Measurements from ENCODE around the gene LRRC75A. TPM values are rescaled to one million over a fixed set of nuclear protein-coding genes. Genes with fewer than 3 reads are reported as not detected.

Gene LRRC75A
- polyA plus RNA-seq, 1 experiment, result 1.3 TPM

GRCh38 chr17:16423226-16423872, 68.6 kb downstream of the LRRC75A start:
- DNase-seq (ENCODE audit: low read depth), result no peak
- ChIA-PET CTCF (no interaction called here), POLR2A (no interaction called here)

DNA sequence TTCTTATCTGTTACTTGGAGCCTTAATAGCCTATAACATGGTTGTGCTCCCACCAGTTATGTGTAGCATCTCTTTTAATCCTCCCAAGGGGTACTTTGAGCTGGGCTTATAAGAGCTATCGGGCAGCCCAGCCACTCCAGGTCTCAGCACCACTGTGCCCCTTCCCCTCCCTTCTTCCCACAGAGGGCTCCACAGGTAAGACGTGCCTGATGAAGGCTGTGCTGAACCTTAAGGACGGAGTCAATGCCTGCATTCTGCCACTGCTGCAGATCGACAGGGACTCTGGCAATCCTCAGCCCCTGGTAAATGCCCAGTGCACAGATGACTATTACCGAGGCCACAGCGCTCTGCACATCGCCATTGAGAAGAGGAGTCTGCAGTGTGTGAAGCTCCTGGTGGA, 69.6 kb downstream of the LRRC75A start:
- CTCF ChIA-PET, result no interaction called here
- POLR2A ChIA-PET, result no interaction called here
- H3K4me3 ChIP-seq (ENCODE audit: low read depth, low read length), result no peak overlapping the region
- H3K27me3 ChIP-seq (ENCODE audit: control insufficient read depth, insufficient read depth, low read length), result no peaks in the 10 kb centered on the region
- no peak for TF ChIP-seq CTCF (IDR thresholded peaks at IDR 0.05; ENCODE audit: insufficient read depth, low read depth, low read length)
- no peak for DNase-seq (ENCODE audit: low read depth)
- H3K36me3 ChIP-seq (ENCODE audit: control insufficient read depth, insufficient read depth, low read length), result no peaks in the 10 kb centered on the region

More at GRCh38 chr17:16423226-16423872, 68.6 kb downstream of the LRRC75A start:
- Histone ChIP-seq H3K36me3 (ENCODE audit: control insufficient read depth, insufficient read depth, low read length) (no peaks in the 10 kb centered on the region), H3K4me3 (ENCODE audit: low read depth, low read length) (no peak overlapping the region), H3K27me3 (ENCODE audit: control insufficient read depth, insufficient read depth, low read length) (no peaks in the 10 kb centered on the region)
- no peak for TF ChIP-seq CTCF (IDR thresholded peaks at IDR 0.05; ENCODE audit: insufficient read depth, low read depth, low read length)

GRCh38 chr17:16419929-16420271, 72.1 kb downstream of the LRRC75A start:
- Histone ChIP-seq H3K36me3 (ENCODE audit: control insufficient read depth, insufficient read depth, low read length) (no peaks in the 10 kb centered on the region), H3K27me3 (ENCODE audit: control insufficient read depth, insufficient read depth, low read length) (no peaks in the 10 kb centered on the region), H3K4me3 (ENCODE audit: low read depth, low read length) (no peak overlapping the region)
- no peak for TF ChIP-seq CTCF (IDR thresholded peaks at IDR 0.05; ENCODE audit: insufficient read depth, low read depth, low read length)
- DNase-seq (ENCODE audit: low read depth), result no peak
- ChIA-PET POLR2A (interaction anchor here (2.0 kb wide), 1 partner anchor 19 kb away, joined by 7 read pairs; no protein-coding TSS in a partner anchor), CTCF (interaction anchor here (0.5 to 4.4 kb wide), 6 partner anchors 8 to 459 kb away, joined by 3 to 17 read pairs (median 4); partner anchors contain the start of gene UBB)

DNA sequence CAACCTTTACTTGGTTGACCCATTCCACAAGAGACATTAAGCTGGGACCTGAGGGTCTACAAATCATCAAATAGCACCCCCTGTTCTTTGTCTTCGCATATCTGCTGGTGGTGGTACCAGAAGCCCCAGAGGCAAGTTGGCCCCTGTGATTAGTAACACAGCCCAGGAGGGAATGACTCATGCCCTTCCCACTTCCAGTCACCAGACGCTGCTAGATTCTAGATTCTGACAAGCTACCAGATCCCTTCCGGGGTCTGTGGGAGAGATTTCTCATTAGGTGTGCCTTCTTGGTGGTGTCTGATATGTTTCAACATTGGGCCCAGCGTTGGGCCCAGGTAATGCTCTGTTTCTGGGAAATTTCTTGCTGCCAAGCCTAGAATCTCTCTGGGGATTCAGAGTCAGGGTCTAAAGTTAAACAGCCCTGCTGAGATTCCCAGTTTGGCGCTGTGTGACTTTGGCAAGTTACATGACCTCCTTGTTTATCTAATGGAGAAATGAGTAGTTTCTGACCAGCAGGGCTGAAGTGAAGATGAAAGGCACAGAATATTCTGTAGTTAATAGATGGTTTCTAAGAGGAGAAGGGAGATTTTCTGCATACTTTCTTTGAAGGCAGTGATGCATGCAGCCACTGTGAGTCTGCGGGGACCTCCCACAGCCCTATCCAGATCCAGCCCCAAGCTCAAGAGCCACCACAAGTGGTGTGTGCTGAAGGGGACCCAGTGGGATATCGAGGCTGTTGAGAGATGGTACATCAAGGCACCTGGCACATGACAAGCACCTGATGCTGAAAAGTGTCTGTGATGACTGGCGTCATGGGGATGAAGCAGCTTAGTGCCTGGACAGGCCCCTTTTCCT, 72.7 kb downstream of the LRRC75A start:
- H3K36me3 ChIP-seq (ENCODE audit: control insufficient read depth, insufficient read depth, low read length), result no peaks in the 10 kb centered on the region
- no peak for TF ChIP-seq CTCF (IDR thresholded peaks at IDR 0.05; ENCODE audit: insufficient read depth, low read depth, low read length)
- ChIA-PET CTCF (interaction anchor here (0.8 to 4.4 kb wide), 6 partner anchors 8 to 56 kb away, joined by 3 to 17 read pairs (median 4); partner anchors contain the start of gene UBB), POLR2A (interaction anchor here (2.0 kb wide), 1 partner anchor 19 kb away, joined by 7 read pairs; no protein-coding TSS in a partner anchor)
- H3K4me3 ChIP-seq (ENCODE audit: low read depth, low read length), result no peak overlapping the region
- H3K27me3 ChIP-seq (ENCODE audit: control insufficient read depth, insufficient read depth, low read length), result no peaks in the 10 kb centered on the region
- DNase-seq (ENCODE audit: low read depth), result peak; percentile 43

DNA sequence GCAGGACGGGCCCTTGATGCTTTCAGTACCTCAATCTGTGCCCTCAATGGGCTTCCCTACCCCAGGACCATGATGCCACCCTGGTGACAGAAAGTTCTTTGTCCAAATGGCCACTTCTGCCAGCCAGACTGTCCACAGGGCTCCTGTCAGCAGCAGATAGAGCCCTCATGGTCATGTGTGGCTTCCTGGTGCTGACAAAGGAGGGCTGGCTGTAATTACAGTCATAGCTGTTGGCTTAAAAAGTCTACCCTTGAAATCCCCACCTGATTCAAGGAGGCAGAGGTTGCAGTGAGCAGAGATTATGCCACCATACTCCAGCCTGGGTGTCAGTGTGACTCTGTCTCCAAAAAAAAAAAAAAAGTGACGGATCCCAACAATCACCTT, 73.3 kb downstream of the LRRC75A start:
- ChIA-PET CTCF (interaction anchor here (0.6 to 4.4 kb wide), 6 partner anchors 9 to 55 kb away, joined by 3 to 17 read pairs (median 4); partner anchors contain the start of gene UBB), POLR2A (interaction anchor here (1.0 to 2.0 kb wide), 2 partner anchors 20 kb away, joined by 3 to 7 read pairs; no protein-coding TSS in a partner anchor)
- Histone ChIP-seq H3K27me3 (ENCODE audit: control insufficient read depth, insufficient read depth, low read length) (no peaks in the 10 kb centered on the region), H3K36me3 (ENCODE audit: control insufficient read depth, insufficient read depth, low read length) (no peaks in the 10 kb centered on the region), H3K4me3 (ENCODE audit: low read depth, low read length) (no peak overlapping the region)
- DNase-seq (ENCODE audit: low read depth), result no peak
- no peak for TF ChIP-seq CTCF (IDR thresholded peaks at IDR 0.05; ENCODE audit: insufficient read depth, low read depth, low read length)

Data from BJ (cell line).